ENCODE measurements around the gene SPAG7.
"Not testable (repeated sequence)": the region's sequence is repeated elsewhere in the genome, so short reads cannot be mapped to it uniquely, and the experiment has no call there.

The SPAG7 gene

GRCh38 chr17:4919511-4920047 lies 48.0 kb downstream of the SPAG7 start:
- H3K4me3 ChIP-seq (ENCODE audit: low read depth, low read length): no peak overlapping the region
- in situ Hi-C loops (cut with HindIII; ENCODE audit: low sequenced_read_pairs): no loop called here
- no peak for TF ChIP-seq CTCF (IDR thresholded peaks at IDR 0.05; ENCODE audit: low read depth, low read length)
- DNase-seq (ENCODE audit: low read depth, low spot score): no peak

GRCh38 chr17:4914551-4914950 lies 53.1 kb downstream of the SPAG7 start:
- H3K4me3 ChIP-seq (ENCODE audit: low read depth, low read length); in situ Hi-C loops (cut with HindIII; ENCODE audit: low sequenced_read_pairs); DNase-seq (ENCODE audit: low read depth, low spot score): not testable (repeated sequence)

- no peak for TF ChIP-seq CTCF (IDR thresholded peaks at IDR 0.05; ENCODE audit: low read depth, low read length)
- in situ Hi-C loops (cut with HindIII; ENCODE audit: low sequenced_read_pairs): no loop called here
- DNase-seq (ENCODE audit: low read depth, low spot score): no peak
- no peak overlapping the region for H3K4me3 ChIP-seq (ENCODE audit: low read depth, low read length)
Measured at GRCh38 chr17:4913994-4914393, 53.6 kb downstream of the SPAG7 start.
